ES-I3 (cell line): ENCODE results near the gene OR2L8.

Experiments
- H3K36me3 ChIP-seq: 2 replicates; pipeline ENCODE4 v1.6.1; 2013; ENCODE audit warnings: mild to moderate bottlenecking, low read length, control low read depth, moderate library complexity; ENCODE audit not compliant: insufficient read depth
- H3K4me1 ChIP-seq: 2 replicates; pipeline ENCODE4 v1.6.1; 2013; ENCODE audit warnings: mild to moderate bottlenecking, control low read depth, low read length; ENCODE audit not compliant: insufficient read depth
- H3K9ac ChIP-seq: 2 replicates; pipeline ENCODE4 v1.6.1; 2013; ENCODE audit warnings: low read depth, mild to moderate bottlenecking, low read length, moderate library complexity
- H3K9me3 ChIP-seq: 2 replicates; pipeline ENCODE4 v1.6.1; 2013; ENCODE audit warnings: mild to moderate bottlenecking, low read length, moderate library complexity; ENCODE audit not compliant: control insufficient read depth, insufficient read depth

OR2L8 gene

GRCh38 chr1:247948558-247948957, at the start of gene OR2L8:
TSS of gene OR2L8 (plus strand) at chr1:247948858. CDS start at chr1:247948858, 0 bp downstream.
- H3K36me3 ChIP-seq = no peaks in the 10 kb centered on the region
- no peaks in the 10 kb centered on the region for H3K4me1 ChIP-seq
- H3K9ac ChIP-seq = no peak within 1 kb of the TSS
- no peaks in the 10 kb centered on the region for H3K9me3 ChIP-seq

GRCh38 chr1:247904122-247904521, 44.5 kb upstream of the OR2L8 start:
- peaks cover 4% of the 10 kb centered on the region; the same call in 1 of the 2 replicates for H3K9me3 ChIP-seq

DNA sequence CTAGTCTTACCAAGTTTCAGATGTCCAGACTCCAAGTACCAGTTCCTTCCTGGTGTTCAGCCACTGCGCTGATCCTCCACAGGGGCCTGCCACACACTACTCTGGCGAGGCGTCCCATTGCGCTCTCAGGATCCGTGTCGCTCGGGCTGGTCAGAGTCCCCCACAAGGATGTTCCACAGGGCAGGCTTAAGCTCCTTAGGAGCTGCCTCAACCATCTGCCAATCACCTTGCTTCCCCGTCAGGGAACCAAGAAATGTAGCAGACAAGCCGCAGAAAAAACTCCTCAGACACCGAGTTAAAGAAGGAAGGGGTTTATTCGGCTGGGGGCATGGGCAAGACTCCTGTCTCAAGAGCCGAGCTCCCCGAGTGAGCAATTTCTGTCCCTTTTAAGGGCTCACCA, 43.5 kb upstream of the OR2L8 start:
- Histone ChIP-seq H3K36me3 (no peaks in the 10 kb centered on the region), H3K9me3 (peaks cover 4% of the 10 kb centered on the region; the same call in 1 of the 2 replicates), H3K4me1 (no peaks in the 10 kb centered on the region), H3K9ac (no peak overlapping the region)

More at GRCh38 chr1:247904122-247904521, 44.5 kb upstream of the OR2L8 start:
- no peaks in the 10 kb centered on the region for H3K4me1 ChIP-seq
- no peak overlapping the region for H3K9ac ChIP-seq
- H3K36me3 ChIP-seq = no peaks in the 10 kb centered on the region

DNA sequence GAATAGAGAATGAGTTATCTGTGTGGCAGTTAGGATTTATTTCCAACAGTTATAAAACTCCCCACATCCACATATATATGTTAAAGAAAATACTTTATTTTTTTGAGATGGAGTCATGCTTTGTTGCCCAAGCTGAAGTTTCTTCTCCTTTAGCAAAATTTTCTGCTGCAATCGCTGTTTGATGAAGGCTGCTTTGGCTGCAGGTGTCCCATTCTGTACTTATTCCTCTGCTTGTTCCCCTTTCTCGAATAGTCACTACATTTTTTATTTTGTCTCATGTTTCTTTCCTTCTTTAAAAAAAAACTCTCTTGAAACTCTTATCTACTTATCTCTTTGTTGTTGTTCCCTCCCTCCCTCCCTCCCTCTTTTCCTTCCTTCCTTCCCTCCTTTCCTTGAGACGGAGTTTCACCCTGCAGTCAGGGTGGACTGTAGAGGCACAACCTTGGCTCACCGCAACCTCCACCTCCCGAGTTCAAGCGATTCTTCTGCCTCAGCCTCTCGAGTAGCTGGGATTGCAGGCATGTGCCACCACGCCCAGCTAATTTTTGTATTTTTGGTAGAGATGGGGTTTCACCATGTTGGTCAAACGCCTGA, 42.7 kb upstream of the OR2L8 start:
- Histone ChIP-seq H3K36me3 (no peaks in the 10 kb centered on the region), H3K9me3 (peaks cover 4% of the 10 kb centered on the region; the same call in 1 of the 2 replicates), H3K9ac (no peak overlapping the region), H3K4me1 (no peaks in the 10 kb centered on the region)

DNA sequence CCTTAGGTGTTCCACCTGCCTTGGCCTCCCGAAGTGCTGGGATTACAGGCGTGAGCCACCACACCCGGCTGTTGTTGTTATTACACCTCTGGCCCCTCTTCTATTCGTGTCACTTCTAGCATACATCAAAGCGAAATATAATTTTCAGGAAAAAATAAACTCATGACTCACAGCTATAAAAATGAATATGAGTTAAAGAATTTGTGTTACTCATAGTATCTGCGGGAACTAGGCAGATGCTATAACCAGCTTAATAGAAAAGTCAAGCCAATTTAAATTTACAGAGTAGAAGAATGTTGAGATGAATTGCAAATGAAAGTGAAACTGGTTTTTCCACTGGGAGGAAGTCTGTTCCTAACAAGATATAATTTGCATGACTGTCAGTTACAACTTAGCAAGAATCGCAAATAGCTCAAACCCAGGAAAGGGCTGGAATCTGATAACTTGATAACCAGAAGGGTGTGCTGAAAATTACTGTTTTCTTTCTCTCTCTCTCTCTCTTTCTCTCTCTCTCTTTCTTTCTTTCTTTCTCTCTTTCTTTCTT, 42.1 kb upstream of the OR2L8 start:
- H3K36me3 ChIP-seq = no peaks in the 10 kb centered on the region
- no peaks in the 10 kb centered on the region for H3K4me1 ChIP-seq
- peaks cover 4% of the 10 kb centered on the region; the same call in 1 of the 2 replicates for H3K9me3 ChIP-seq
- H3K9ac ChIP-seq = no peak overlapping the region

DNA sequence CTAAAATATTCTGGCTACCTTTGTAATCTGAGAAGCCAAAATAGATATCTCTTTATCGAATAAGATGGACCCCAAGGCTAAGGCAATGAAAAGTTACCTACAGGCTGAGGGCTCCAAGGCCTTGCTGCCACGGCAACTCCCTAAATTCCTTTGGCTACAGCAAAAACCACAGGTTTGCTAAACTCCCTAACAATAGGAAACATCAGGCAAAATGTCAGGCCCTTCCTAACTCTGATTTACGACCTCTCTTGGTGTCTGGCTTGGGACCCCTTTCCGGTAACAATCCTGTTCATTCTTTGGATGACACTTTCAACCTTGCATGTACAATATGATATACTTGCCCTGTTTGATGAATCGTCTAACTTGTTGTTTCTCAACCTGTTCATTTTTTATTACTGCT, 39.9 kb upstream of the OR2L8 start:
- no peaks in the 10 kb centered on the region for H3K4me1 ChIP-seq
- H3K36me3 ChIP-seq = no peaks in the 10 kb centered on the region
- no peak overlapping the region for H3K9ac ChIP-seq
- peaks cover 4% of the 10 kb centered on the region; the same call in 1 of the 2 replicates for H3K9me3 ChIP-seq

- Histone ChIP-seq H3K36me3 (no peaks in the 10 kb centered on the region), H3K9ac (no peak overlapping the region), H3K9me3 (peaks cover 3% of the 10 kb centered on the region; the same call in 1 of the 2 replicates), H3K4me1 (no peaks in the 10 kb centered on the region)
Observed at GRCh38 chr1:247913786-247914185, 34.9 kb upstream of the OR2L8 start.

DNA sequence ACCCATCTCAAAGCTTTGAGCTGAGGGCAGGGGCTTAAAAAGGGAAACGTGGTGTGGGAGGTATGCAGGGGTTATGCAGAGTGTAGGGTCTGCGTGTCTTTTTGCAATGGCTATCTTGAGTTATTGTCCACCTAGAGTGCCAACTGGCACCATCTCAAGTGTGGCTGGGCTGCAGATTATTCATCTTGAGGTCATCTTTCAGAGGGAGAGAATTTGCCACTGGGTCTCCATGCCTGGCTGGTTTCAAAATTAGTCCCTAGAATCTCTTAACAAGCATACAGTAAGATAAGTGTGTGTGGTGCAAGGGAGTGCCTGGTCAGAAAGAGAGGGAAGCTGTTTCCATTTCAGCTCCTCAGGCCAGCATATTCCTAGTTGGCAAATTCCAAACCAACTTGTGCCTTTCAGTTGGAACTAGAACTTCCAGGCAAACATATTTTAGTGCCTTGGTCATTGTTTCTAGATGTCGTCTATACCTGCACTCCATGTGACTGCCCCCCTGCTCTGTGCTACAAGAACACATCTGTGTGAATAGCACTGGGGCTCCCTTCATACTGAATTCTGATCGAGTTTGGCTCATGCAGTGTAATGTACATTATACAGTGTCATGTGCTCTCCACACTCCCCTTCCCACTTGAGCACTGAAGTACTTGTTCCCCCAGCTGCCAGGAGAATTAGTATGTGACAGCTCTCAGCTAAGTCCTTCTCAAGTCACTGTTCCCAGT, 33.6 kb upstream of the OR2L8 start:
- no peaks in the 10 kb centered on the region for H3K36me3 ChIP-seq
- no peak overlapping the region for H3K9ac ChIP-seq
- no peaks in the 10 kb centered on the region for H3K4me1 ChIP-seq
- H3K9me3 ChIP-seq = no peaks in the 10 kb centered on the region

- H3K9me3 ChIP-seq = no peaks in the 10 kb centered on the region
- no peaks in the 10 kb centered on the region for H3K36me3 ChIP-seq
- no peak within 1 kb of the TSS for H3K9ac ChIP-seq
- H3K4me1 ChIP-seq = no peaks in the 10 kb centered on the region
Observed at GRCh38 chr1:247919952-247920351, 28.7 kb upstream of the OR2L8 start, which contains the start of gene OR2T8. TSS of gene OR2T8 (plus strand) at chr1:247920252. CDS start at chr1:247921018, 766 bp downstream.

DNA sequence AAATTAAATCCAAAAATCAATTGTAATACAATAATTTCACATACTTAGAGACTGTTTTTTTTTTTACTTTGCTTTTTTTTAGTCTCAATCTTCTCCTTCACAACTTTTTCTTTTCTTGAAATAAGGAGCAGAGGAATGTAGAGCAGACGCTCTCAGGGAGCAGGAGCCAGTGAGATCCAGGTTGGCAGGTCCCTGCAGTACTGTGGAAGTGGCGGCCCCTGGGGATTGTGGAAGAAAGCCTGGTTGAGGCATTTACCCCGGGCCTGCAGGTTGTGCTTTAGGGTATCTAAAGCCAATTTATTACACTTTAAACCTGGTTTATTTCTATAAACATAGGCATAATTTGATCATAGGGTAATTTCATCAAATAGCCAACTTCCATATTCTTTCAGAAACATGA, 24.7 kb upstream of the OR2L8 start:
- Histone ChIP-seq H3K4me1 (no peaks in the 10 kb centered on the region), H3K9me3 (no peaks in the 10 kb centered on the region), H3K36me3 (no peaks in the 10 kb centered on the region), H3K9ac (no peak overlapping the region)

GRCh38 chr1:247924868-247925267, 23.8 kb upstream of the OR2L8 start, which contains the start of gene OR2AJ1:
TSS of gene OR2AJ1 (plus strand) at chr1:247924889. CDS start at chr1:247933769, 8,880 bp downstream.
- no peaks in the 10 kb centered on the region for H3K9me3 ChIP-seq
- no peaks in the 10 kb centered on the region for H3K36me3 ChIP-seq
- no peak within 1 kb of the TSS for H3K9ac ChIP-seq
- no peaks in the 10 kb centered on the region for H3K4me1 ChIP-seq

DNA sequence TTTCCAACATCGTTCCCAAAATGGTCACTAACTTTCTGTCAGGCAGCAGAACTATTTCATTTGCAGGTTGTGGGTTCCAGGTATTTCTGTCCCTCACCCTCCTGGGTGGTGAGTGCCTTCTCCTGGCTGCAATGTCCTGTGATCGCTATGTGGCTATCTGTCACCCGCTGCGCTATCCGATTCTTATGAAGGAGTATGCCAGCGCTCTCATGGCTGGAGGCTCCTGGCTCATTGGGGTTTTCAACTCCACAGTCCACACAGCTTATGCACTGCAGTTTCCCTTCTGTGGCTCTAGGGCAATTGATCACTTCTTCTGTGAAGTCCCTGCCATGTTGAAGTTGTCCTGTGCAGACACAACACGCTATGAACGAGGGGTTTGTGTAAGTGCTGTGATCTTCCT, 14.7 kb upstream of the OR2L8 start:
- no peaks in the 10 kb centered on the region for H3K36me3 ChIP-seq
- H3K9ac ChIP-seq = no peak overlapping the region
- H3K9me3 ChIP-seq = peaks cover 6% of the 10 kb centered on the region; the same call in 1 of the 2 replicates
- H3K4me1 ChIP-seq = no peaks in the 10 kb centered on the region

DNA sequence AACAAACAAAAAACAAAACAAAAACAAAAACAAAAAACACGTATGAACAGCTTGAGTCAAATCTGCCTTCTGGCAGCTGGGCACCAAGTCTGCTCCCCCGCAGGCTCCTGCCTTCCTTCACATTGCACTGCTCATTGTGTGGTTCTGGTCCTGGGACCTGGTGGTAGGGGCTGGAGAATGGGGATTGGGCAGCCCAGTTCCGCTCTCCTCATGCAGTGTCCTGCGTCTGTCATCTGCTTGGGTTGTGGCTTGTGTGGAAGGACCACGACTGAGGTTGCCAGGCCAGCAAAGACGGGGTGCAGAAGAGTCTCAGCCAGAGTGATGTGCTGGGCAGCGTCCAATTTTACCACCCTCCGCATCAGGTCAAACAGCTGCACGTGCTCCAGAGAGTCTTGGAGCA, 12.9 kb upstream of the OR2L8 start:
- no peaks in the 10 kb centered on the region for H3K36me3 ChIP-seq
- H3K9ac ChIP-seq = no peak overlapping the region
- no peaks in the 10 kb centered on the region for H3K4me1 ChIP-seq
- peaks cover 6% of the 10 kb centered on the region; the same call in 1 of the 2 replicates for H3K9me3 ChIP-seq

GRCh38 chr1:247936415-247936814, 12.2 kb upstream of the OR2L8 start:
- no peaks in the 10 kb centered on the region for H3K36me3 ChIP-seq
- H3K9ac ChIP-seq = no peak overlapping the region
- peaks cover 6% of the 10 kb centered on the region; the same call in 1 of the 2 replicates for H3K9me3 ChIP-seq
- H3K4me1 ChIP-seq = no peaks in the 10 kb centered on the region
